ENCODE measurements around the gene LRRC4B.

LRRC4B gene

GRCh38 chr19:50512112-50512998 is 55.9 kb downstream of the LRRC4B start:
- no peaks in the 10 kb centered on the region for H3K27me3 ChIP-seq (ENCODE audit: control insufficient read depth, insufficient read depth, low read length)
- WGBS (ENCODE audit: insufficient coverage, insufficient read length): no CpG with 5 or more reads among the region's 36 CpGs
- H3K4me3 ChIP-seq (ENCODE audit: low read length): no peak overlapping the region
- H3K36me3 ChIP-seq (ENCODE audit: control insufficient read depth, insufficient read depth, low read length): no peaks in the 10 kb centered on the region; the same call in 1 of the 2 replicates
- H3K4me1 ChIP-seq (ENCODE audit: control insufficient read depth, insufficient read depth, low read length): no peaks in the 10 kb centered on the region
- H3K9me3 ChIP-seq (ENCODE audit: control insufficient read depth, insufficient read depth, low read length): peaks cover 6% of the 10 kb centered on the region; the same call in 1 of the 2 replicates
- DNase-seq (ENCODE audit: low read depth, low spot score): no peak
- H3K27ac ChIP-seq (ENCODE audit: low read length): no peak overlapping the region

GRCh38 chr19:50511069-50511822 is 57.0 kb downstream of the LRRC4B start, which contains the start of gene JOSD2:
Gene JOSD2 (minus strand): TSS chr19:50511191. CDS start chr19:50510431, 760 bp downstream.
- DNase-seq (ENCODE audit: low read depth, low spot score): peak; percentile 60
- H3K4me3 ChIP-seq (ENCODE audit: low read length): peak within 1 kb of the TSS; percentile 16; the same call in 1 of the 2 replicates
- H3K9me3 ChIP-seq (ENCODE audit: control insufficient read depth, insufficient read depth, low read length): peaks cover 4% of the 10 kb centered on the region; the same call in 1 of the 2 replicates
- WGBS (ENCODE audit: insufficient coverage, insufficient read length): no CpG with 5 or more reads among the region's 69 CpGs
- H3K36me3 ChIP-seq (ENCODE audit: control insufficient read depth, insufficient read depth, low read length): no peaks in the 10 kb centered on the region; the same call in 1 of the 2 replicates
- H3K27me3 ChIP-seq (ENCODE audit: control insufficient read depth, insufficient read depth, low read length): no peaks in the 10 kb centered on the region
- H3K27ac ChIP-seq (ENCODE audit: low read length): no peak within 1 kb of the TSS
- no peaks in the 10 kb centered on the region for H3K4me1 ChIP-seq (ENCODE audit: control insufficient read depth, insufficient read depth, low read length)

- H3K9me3 ChIP-seq (ENCODE audit: control insufficient read depth, insufficient read depth, low read length): peaks cover 4% of the 10 kb centered on the region; the same call in 1 of the 2 replicates
- H3K27ac ChIP-seq (ENCODE audit: low read length): no peak overlapping the region
- no CpG with 5 or more reads among the region's 10 CpGs for WGBS (ENCODE audit: insufficient coverage, insufficient read length)
- H3K27me3 ChIP-seq (ENCODE audit: control insufficient read depth, insufficient read depth, low read length): no peaks in the 10 kb centered on the region
- H3K4me3 ChIP-seq (ENCODE audit: low read length): peak overlapping the region; percentile 12; the same call in 1 of the 2 replicates
- DNase-seq (ENCODE audit: low read depth, low spot score): no peak
- H3K4me1 ChIP-seq (ENCODE audit: control insufficient read depth, insufficient read depth, low read length): no peaks in the 10 kb centered on the region
- no peaks in the 10 kb centered on the region; the same call in 1 of the 2 replicates for H3K36me3 ChIP-seq (ENCODE audit: control insufficient read depth, insufficient read depth, low read length)
Observed at GRCh38 chr19:50510700-50511068, 57.6 kb downstream of the LRRC4B start.

- Histone ChIP-seq H3K27ac (ENCODE audit: low read length) (no peak overlapping the region), H3K9me3 (ENCODE audit: control insufficient read depth, insufficient read depth, low read length) (peaks cover 4% of the 10 kb centered on the region; the same call in 1 of the 2 replicates), H3K36me3 (ENCODE audit: control insufficient read depth, insufficient read depth, low read length) (no peaks in the 10 kb centered on the region; the same call in 1 of the 2 replicates), H3K4me3 (ENCODE audit: low read length) (no peak overlapping the region), H3K4me1 (ENCODE audit: control insufficient read depth, insufficient read depth, low read length) (no peaks in the 10 kb centered on the region), H3K27me3 (ENCODE audit: control insufficient read depth, insufficient read depth, low read length) (no peaks in the 10 kb centered on the region)
- no peak for DNase-seq (ENCODE audit: low read depth, low spot score)
- WGBS (ENCODE audit: insufficient coverage, insufficient read length): no CpG with 5 or more reads among the region's 26 CpGs
Observed at GRCh38 chr19:50510121-50510670, 58.0 kb downstream of the LRRC4B start.

- Histone ChIP-seq H3K27ac (ENCODE audit: low read length) (no peak overlapping the region), H3K4me3 (ENCODE audit: low read length) (no peak overlapping the region), H3K9me3 (ENCODE audit: control insufficient read depth, insufficient read depth, low read length) (peaks cover under 1% of the 10 kb centered on the region; the same call in 1 of the 2 replicates), H3K4me1 (ENCODE audit: control insufficient read depth, insufficient read depth, low read length) (no peaks in the 10 kb centered on the region), H3K36me3 (ENCODE audit: control insufficient read depth, insufficient read depth, low read length) (no peaks in the 10 kb centered on the region; the same call in 1 of the 2 replicates), H3K27me3 (ENCODE audit: control insufficient read depth, insufficient read depth, low read length) (no peaks in the 10 kb centered on the region)
- WGBS (ENCODE audit: insufficient coverage, insufficient read length): no CpG with 5 or more reads among the region's 11 CpGs
- no peak for DNase-seq (ENCODE audit: low read depth, low spot score)
Observed at GRCh38 chr19:50509366-50509765, 58.9 kb downstream of the LRRC4B start.

GRCh38 chr19:50508843-50509190 is 59.4 kb downstream of the LRRC4B start:
- no peak overlapping the region for H3K4me3 ChIP-seq (ENCODE audit: low read length)
- no peak for DNase-seq (ENCODE audit: low read depth, low spot score)
- no peaks in the 10 kb centered on the region; the same call in 1 of the 2 replicates for H3K36me3 ChIP-seq (ENCODE audit: control insufficient read depth, insufficient read depth, low read length)
- H3K27ac ChIP-seq (ENCODE audit: low read length): no peak overlapping the region
- H3K4me1 ChIP-seq (ENCODE audit: control insufficient read depth, insufficient read depth, low read length): no peaks in the 10 kb centered on the region
- H3K27me3 ChIP-seq (ENCODE audit: control insufficient read depth, insufficient read depth, low read length): no peaks in the 10 kb centered on the region
- H3K9me3 ChIP-seq (ENCODE audit: control insufficient read depth, insufficient read depth, low read length): no peaks in the 10 kb centered on the region; the same call in 1 of the 2 replicates
- WGBS (ENCODE audit: insufficient coverage, insufficient read length): no CpG with 5 or more reads among the region's 3 CpGs

- DNase-seq (ENCODE audit: low read depth, low spot score): no peak
- Histone ChIP-seq H3K4me3 (ENCODE audit: low read length) (no peak overlapping the region), H3K36me3 (ENCODE audit: control insufficient read depth, insufficient read depth, low read length) (no peaks in the 10 kb centered on the region), H3K9me3 (ENCODE audit: control insufficient read depth, insufficient read depth, low read length) (no peaks in the 10 kb centered on the region; the same call in 1 of the 2 replicates), H3K4me1 (ENCODE audit: control insufficient read depth, insufficient read depth, low read length) (no peaks in the 10 kb centered on the region), H3K27me3 (ENCODE audit: control insufficient read depth, insufficient read depth, low read length) (no peaks in the 10 kb centered on the region), H3K27ac (ENCODE audit: low read length) (no peak overlapping the region)
- no CpG with 5 or more reads among the region's 8 CpGs for WGBS (ENCODE audit: insufficient coverage, insufficient read length)
Observed at GRCh38 chr19:50507376-50507775, 60.9 kb downstream of the LRRC4B start.

- WGBS (ENCODE audit: insufficient coverage, insufficient read length): 100% methylated on average over 1 of the region's 10 CpGs
- H3K36me3 ChIP-seq (ENCODE audit: control insufficient read depth, insufficient read depth, low read length): no peaks in the 10 kb centered on the region
- H3K4me1 ChIP-seq (ENCODE audit: control insufficient read depth, insufficient read depth, low read length): no peaks in the 10 kb centered on the region
- H3K9me3 ChIP-seq (ENCODE audit: control insufficient read depth, insufficient read depth, low read length): no peaks in the 10 kb centered on the region
- H3K27ac ChIP-seq (ENCODE audit: low read length): no peak overlapping the region
- H3K27me3 ChIP-seq (ENCODE audit: control insufficient read depth, insufficient read depth, low read length): no peaks in the 10 kb centered on the region
- DNase-seq (ENCODE audit: low read depth, low spot score): no peak
- H3K4me3 ChIP-seq (ENCODE audit: low read length): no peak overlapping the region
Observed at GRCh38 chr19:50506700-50507099, 61.5 kb downstream of the LRRC4B start.

GRCh38 chr19:50505856-50506611 is 62.2 kb downstream of the LRRC4B start:
- DNase-seq (ENCODE audit: low read depth, low spot score): no peak

More at GRCh38 chr19:50505856-50506611, 62.2 kb downstream of the LRRC4B start:
- Histone ChIP-seq H3K9me3 (ENCODE audit: control insufficient read depth, insufficient read depth, low read length) (no peaks in the 10 kb centered on the region), H3K27me3 (ENCODE audit: control insufficient read depth, insufficient read depth, low read length) (no peaks in the 10 kb centered on the region), H3K4me3 (ENCODE audit: low read length) (no peak overlapping the region; the same call in 1 of the 2 replicates), H3K4me1 (ENCODE audit: control insufficient read depth, insufficient read depth, low read length) (no peaks in the 10 kb centered on the region), H3K36me3 (ENCODE audit: control insufficient read depth, insufficient read depth, low read length) (no peaks in the 10 kb centered on the region), H3K27ac (ENCODE audit: low read length) (no peak overlapping the region)
- WGBS (ENCODE audit: insufficient coverage, insufficient read length): no CpG with 5 or more reads among the region's 30 CpGs
